ENCODE results near the gene BCAS4. TPM values are rescaled to one million over a fixed set of nuclear protein-coding genes. Genes with fewer than 3 reads are reported as not detected.

Gene BCAS4
- total RNA-seq, 1 experiment from 2014 or later, result 17.6 TPM

DNA sequence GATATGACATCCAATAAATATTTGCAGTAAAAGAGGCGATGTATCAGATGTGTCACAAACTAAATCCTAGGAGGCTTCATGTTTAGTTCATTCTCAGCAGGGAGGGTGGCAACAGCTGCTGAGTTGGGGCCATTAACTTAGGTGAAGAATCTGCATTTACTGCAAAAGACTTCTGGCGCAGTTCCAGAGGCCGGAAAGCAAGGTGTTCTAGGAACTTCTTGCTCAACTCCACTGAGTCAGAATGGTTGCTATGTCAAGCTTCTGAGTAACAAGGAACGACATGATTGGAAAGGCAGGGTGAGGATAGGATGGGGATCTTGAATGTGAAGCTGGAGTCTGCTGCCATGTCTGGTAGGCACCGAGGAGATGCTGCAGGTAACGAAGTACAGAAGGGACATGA, 124.7 kb downstream of the BCAS4 start:
- peaks cover 1% of the 10 kb centered on the region for H3K36me3 ChIP-seq (replicated peaks; ENCODE audit: control insufficient read depth, insufficient read depth, low read length)
- no peak for DNase-seq
- H3K4me3 ChIP-seq (ENCODE audit: insufficient read depth, low read depth, low read length), result no peak overlapping the region
- no peaks in the 10 kb centered on the region for H3K27me3 ChIP-seq (ENCODE audit: control insufficient read depth, insufficient read depth, low read length)

DNA sequence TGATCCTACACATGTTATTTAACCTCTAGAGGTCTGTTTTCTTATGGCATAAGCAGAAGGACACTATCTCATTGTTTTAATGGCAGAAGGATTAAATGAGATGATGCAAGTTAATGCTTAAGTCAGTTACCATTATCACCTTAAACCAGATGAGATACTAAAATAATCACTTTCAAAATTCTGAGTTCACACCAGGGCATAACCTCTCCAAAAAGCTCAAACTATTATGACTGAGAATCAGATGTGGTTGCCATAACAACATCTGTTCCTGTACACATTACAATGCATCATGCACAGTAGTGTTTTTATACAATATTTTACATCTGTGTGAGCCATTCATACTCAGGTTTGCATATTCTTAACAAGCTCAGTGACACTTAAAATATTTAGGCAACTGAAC, 126.1 kb downstream of the BCAS4 start:
- H3K27me3 ChIP-seq (ENCODE audit: control insufficient read depth, insufficient read depth, low read length), result no peaks in the 10 kb centered on the region
- H3K4me3 ChIP-seq (ENCODE audit: insufficient read depth, low read depth, low read length), result no peak overlapping the region
- no peak for DNase-seq
- peaks cover 1% of the 10 kb centered on the region for H3K36me3 ChIP-seq (replicated peaks; ENCODE audit: control insufficient read depth, insufficient read depth, low read length)

DNA sequence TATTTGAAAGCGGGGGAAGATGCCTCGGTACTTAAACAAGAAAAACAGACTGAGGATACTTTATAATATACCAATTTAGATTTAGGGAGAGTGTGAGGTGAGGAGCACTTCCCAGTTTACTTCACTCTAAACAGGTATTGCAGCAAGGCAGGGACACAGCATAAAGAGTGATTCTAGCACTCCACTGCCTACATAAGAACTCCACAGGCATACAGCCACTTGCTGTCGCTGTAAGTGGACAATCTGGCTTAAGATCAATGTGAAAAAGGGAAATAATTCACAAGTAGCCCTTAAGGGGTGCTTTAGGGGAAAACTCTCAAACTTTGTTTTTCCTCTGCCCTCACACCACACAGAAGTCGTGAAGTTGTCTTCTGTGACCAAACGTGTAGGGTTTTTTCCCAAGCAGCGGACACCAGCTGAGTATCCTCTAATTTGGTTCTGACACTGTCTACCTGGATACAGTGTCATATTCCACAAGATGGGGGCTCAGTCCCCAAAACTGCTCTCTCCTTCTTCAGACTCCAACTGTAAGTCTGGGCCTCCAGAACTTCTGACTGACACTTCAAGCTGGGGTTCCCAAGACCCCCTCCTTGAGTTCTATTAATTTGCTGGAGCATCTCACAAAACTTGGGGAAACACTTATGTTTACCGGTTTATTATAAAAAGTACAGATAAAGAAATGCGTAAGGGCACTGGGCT, 127.1 kb downstream of the BCAS4 start:
- Histone ChIP-seq H3K36me3 (replicated peaks; ENCODE audit: control insufficient read depth, insufficient read depth, low read length) (peaks cover 1% of the 10 kb centered on the region), H3K4me3 (ENCODE audit: insufficient read depth, low read depth, low read length) (no peak overlapping the region), H3K27me3 (ENCODE audit: control insufficient read depth, insufficient read depth, low read length) (no peaks in the 10 kb centered on the region)
- DNase-seq, result no peak

DNA sequence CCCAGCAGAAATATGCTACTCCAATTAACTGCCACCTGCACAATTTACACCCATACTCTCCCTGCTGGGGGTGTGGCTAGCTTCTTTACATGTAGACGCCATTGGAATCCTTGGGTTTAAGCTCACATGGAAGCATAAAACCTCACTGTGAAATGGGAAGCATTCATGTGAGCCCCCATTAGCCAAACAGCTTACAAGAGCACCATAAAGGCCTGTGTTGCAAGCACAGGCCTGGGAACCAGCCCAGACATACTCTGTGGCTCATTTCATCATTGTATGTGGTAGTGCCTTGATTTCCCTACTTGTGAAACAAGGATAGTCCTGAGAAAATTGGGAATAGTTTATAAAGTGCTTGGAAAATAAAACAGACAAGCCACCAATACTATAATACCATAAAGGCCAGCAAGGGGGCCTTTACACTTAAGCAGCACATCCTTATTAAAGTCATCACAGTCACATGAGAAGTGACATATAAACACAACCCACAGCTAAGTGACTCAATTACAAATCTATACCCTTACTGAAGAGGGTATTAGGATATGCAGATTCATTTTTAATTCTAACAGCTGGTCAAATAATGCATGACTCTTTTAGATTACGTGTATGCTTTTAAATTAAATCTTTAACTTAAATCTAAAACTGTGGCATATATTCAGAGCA, 129.5 kb downstream of the BCAS4 start:
- no peak overlapping the region for H3K4me3 ChIP-seq (ENCODE audit: insufficient read depth, low read depth, low read length)
- peaks cover 16% of the 10 kb centered on the region for H3K36me3 ChIP-seq (replicated peaks; ENCODE audit: control insufficient read depth, insufficient read depth, low read length)
- no peak for DNase-seq
- H3K27me3 ChIP-seq (ENCODE audit: control insufficient read depth, insufficient read depth, low read length), result no peaks in the 10 kb centered on the region

DNA sequence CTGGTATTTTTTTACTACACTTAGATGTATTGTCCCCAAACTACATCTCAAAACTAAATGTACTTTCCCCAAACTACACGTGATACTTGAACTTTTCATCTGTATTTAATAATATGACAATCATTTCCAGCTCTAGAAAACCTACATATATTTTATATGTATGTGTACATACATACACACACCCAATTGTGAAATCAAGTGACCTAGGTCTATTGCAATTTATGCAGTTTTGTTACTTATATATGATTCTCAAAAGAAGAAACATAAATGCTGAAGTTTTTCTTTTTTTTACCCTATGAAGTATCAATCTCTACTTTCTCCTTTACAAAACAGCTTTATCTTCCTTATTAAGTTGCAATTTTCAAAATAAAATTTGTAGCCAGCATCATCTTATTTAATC, 131.7 kb downstream of the BCAS4 start:
- Histone ChIP-seq H3K36me3 (replicated peaks; ENCODE audit: control insufficient read depth, insufficient read depth, low read length) (peaks cover 16% of the 10 kb centered on the region), H3K4me3 (ENCODE audit: insufficient read depth, low read depth, low read length) (no peak overlapping the region), H3K27me3 (ENCODE audit: control insufficient read depth, insufficient read depth, low read length) (no peaks in the 10 kb centered on the region)
- no peak for DNase-seq

Other genes with a start within 250 kb of the BCAS4 start
- gene RIPOR3, start 103.5 kb upstream of the BCAS4 start, total RNA-seq (2014; rRNA removed; shearing (Covaris generic)), result 1.1 and 4.2 TPM in 2 replicates
- 18.9 and 24.5 TPM in 2 replicates for gene PARD6B, start 63.5 kb upstream of the BCAS4 start, total RNA-seq (2014; rRNA removed; shearing (Covaris generic))
- gene ADNP, start 136.4 kb downstream of the BCAS4 start, total RNA-seq (2014; rRNA removed; shearing (Covaris generic)), result 23.5 and 40.5 TPM in 2 replicates
- 59.2 and 60.8 TPM in 2 replicates for gene DPM1, start 163.5 kb downstream of the BCAS4 start, total RNA-seq (2014; rRNA removed; shearing (Covaris generic))
- gene MOCS3, start 163.8 kb downstream of the BCAS4 start, total RNA-seq (2014; rRNA removed; shearing (Covaris generic)), result 9.1 and 9.3 TPM in 2 replicates
- gene KCNG1, start 228.0 kb downstream of the BCAS4 start, total RNA-seq (2014; rRNA removed; shearing (Covaris generic)), result 116 and 174 TPM in 2 replicates